ENCODE measurements around the gene CYP2D6. TPM values are rescaled to one million over a fixed set of nuclear protein-coding genes. Genes with fewer than 3 reads are reported as not detected.

CYP2D6 gene
- polyA plus RNA-seq, 3 donors, result 4.5 TPM; not detected in 2

- H3K27me3 ChIP-seq (ENCODE audit: control insufficient read depth in 2 of 2, insufficient read depth in 2 of 2, low read length in 2 of 2), result no peaks in the 10 kb centered on the region
- H3K4me1 ChIP-seq (ENCODE audit: control insufficient read depth in 1 of 2, insufficient read depth in 2 of 2, low read length in 2 of 2), result no peaks in the 10 kb centered on the region
- H3K9ac ChIP-seq (ENCODE audit: insufficient read depth, low read length, poor library complexity, severe bottlenecking), result no peak overlapping the region
- no peaks in the 10 kb centered on the region for H3K79me2 ChIP-seq (ENCODE audit: insufficient read depth, low read length)
- no peak overlapping the region for H3K4me3 ChIP-seq (replicated peaks in 1 of 3; ENCODE audit: low read depth in 2 of 3, low read length in 3 of 3)
- Mint-ChIP-seq H3K36me3 (peaks cover 22 to 29% of the 10 kb centered on the region in 2 donors), H3K27ac (peak overlapping the region in 1 of 7 donors; percentile 57), H3K9me3 (peaks cover 0 to 4% (median 0%) of the 10 kb centered on the region in 7 donors), H3K4me1 (peaks cover 4% of the 10 kb centered on the region), H3K27me3 (ENCODE audit: low read depth in 3 of 3) (peaks cover 0 to 2% (median 0%) of the 10 kb centered on the region in 3 donors), H3K4me3 (no peak overlapping the region)
- no peak for DNase-seq
- no peak overlapping the region for H3K27ac ChIP-seq (ENCODE audit: low read depth in 1 of 2, low read length in 2 of 2)
- 99% methylated on average over 7 of the region's 7 CpGs for WGBS (ENCODE audit: insufficient coverage)
- intact Hi-C loops (cut with micrococcal nuclease), result no loop called here
- no peak overlapping the region for H2AFZ ChIP-seq (ENCODE audit: insufficient read depth, low read depth, low read length, poor library complexity, severe bottlenecking)
- H3K4me2 ChIP-seq (replicated peaks; ENCODE audit: extremely low read depth, low read length, poor library complexity, severe bottlenecking), result no peak overlapping the region
- no peaks in the 10 kb centered on the region for H3K9me3 ChIP-seq (replicated peaks in 1 of 2; ENCODE audit: control insufficient read depth in 1 of 2, insufficient read depth in 1 of 2, low read length in 2 of 2)
- peaks cover 0 to 34% of the 10 kb centered on the region in 2 donors for H3K36me3 ChIP-seq (replicated peaks in 1 of 2; ENCODE audit: control insufficient read depth in 1 of 2, insufficient read depth in 2 of 2, low read length in 2 of 2)
- H4K20me1 ChIP-seq (ENCODE audit: insufficient read depth, low read length), result no peaks in the 10 kb centered on the region
- TF ChIP-seq, protein P1, sequence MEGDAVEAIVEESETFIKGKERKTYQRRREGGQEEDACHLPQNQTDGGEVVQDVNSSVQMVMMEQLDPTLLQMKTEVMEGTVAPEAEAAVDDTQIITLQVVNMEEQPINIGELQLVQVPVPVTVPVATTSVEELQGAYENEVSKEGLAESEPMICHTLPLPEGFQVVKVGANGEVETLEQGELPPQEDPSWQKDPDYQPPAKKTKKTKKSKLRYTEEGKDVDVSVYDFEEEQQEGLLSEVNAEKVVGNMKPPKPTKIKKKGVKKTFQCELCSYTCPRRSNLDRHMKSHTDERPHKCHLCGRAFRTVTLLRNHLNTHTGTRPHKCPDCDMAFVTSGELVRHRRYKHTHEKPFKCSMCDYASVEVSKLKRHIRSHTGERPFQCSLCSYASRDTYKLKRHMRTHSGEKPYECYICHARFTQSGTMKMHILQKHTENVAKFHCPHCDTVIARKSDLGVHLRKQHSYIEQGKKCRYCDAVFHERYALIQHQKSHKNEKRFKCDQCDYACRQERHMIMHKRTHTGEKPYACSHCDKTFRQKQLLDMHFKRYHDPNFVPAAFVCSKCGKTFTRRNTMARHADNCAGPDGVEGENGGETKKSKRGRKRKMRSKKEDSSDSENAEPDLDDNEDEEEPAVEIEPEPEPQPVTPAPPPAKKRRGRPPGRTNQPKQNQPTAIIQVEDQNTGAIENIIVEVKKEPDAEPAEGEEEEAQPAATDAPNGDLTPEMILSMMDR (IDR thresholded peaks at IDR 0.05), result no peak
These were observed 24.5 kb upstream of the CYP2D6 start for GRCh38 chr22:42155053-42155543.

- whole genome bisulfite sequencing (ENCODE audit: insufficient coverage), result over 99% methylated on average over 12 of the region's 12 CpGs
- peaks cover 21 to 23% of the 10 kb centered on the region in 2 donors for H3K36me3 Mint-ChIP-seq
These were observed 23.9 kb upstream of the CYP2D6 start for GRCh38 chr22:42154293-42155052.

More at GRCh38 chr22:42154293-42155052, 23.9 kb upstream of the CYP2D6 start:
- Histone ChIP-seq H3K27me3 (ENCODE audit: control insufficient read depth in 2 of 2, insufficient read depth in 2 of 2, low read length in 2 of 2) (no peaks in the 10 kb centered on the region), H3K27ac (ENCODE audit: low read depth in 1 of 2, low read length in 2 of 2) (no peak overlapping the region), H4K20me1 (ENCODE audit: insufficient read depth, low read length) (no peaks in the 10 kb centered on the region), H2AFZ (ENCODE audit: insufficient read depth, low read depth, low read length, poor library complexity, severe bottlenecking) (no peak overlapping the region), H3K9ac (ENCODE audit: insufficient read depth, low read length, poor library complexity, severe bottlenecking) (no peak overlapping the region), H3K4me2 (replicated peaks; ENCODE audit: extremely low read depth, low read length, poor library complexity, severe bottlenecking) (no peak overlapping the region), H3K9me3 (replicated peaks in 1 of 2; ENCODE audit: control insufficient read depth in 1 of 2, insufficient read depth in 1 of 2, low read length in 2 of 2) (no peaks in the 10 kb centered on the region), H3K4me1 (ENCODE audit: control insufficient read depth in 1 of 2, insufficient read depth in 2 of 2, low read length in 2 of 2) (no peaks in the 10 kb centered on the region), H3K79me2 (ENCODE audit: insufficient read depth, low read length) (no peaks in the 10 kb centered on the region), H3K36me3 (replicated peaks in 1 of 2; ENCODE audit: control insufficient read depth in 1 of 2, insufficient read depth in 2 of 2, low read length in 2 of 2) (peaks cover 0 to 31% of the 10 kb centered on the region in 2 donors), H3K4me3 (replicated peaks in 1 of 3; ENCODE audit: low read depth in 2 of 3, low read length in 3 of 3) (no peak overlapping the region)
- peaks cover 4% of the 10 kb centered on the region for H3K4me1 Mint-ChIP-seq
- intact Hi-C loops (cut with micrococcal nuclease), result no loop called here
- no peak for DNase-seq
- TF ChIP-seq, protein P1 (IDR thresholded peaks at IDR 0.05), result no peak
- peaks cover 0 to 4% (median 0%) of the 10 kb centered on the region in 7 donors for H3K9me3 Mint-ChIP-seq
- peaks cover 0 to 2% (median 0%) of the 10 kb centered on the region in 3 donors for H3K27me3 Mint-ChIP-seq (ENCODE audit: low read depth in 3 of 3)
- no peak overlapping the region for H3K27ac Mint-ChIP-seq
- no peak overlapping the region for H3K4me3 Mint-ChIP-seq

All from CD14-positive monocyte (primary cell).